Spleen (tissue), 7 donors: ENCODE results near the gene GOLGA1.

Experiments used
- CTCF ChIP-seq, 11 experiments: fragments of 200-600 bp in 7 of 11; fragments of 450-650 bp in 4 of 11; sonication (generic) in 4 of 11; IDR thresholded peaks in 8 of 11; conservative IDR thresholded peaks in 3 of 11; 1 replicate in 7 of 11; 2 replicates in 4 of 11; pipeline versions ENCODE4 v1.4.0 to v1.8.0; 2016 to 2021; ENCODE audit warnings: antibody characterized with exemption in 11 of 11, inconsistent platforms in 4 of 11, mild to moderate bottlenecking in 1 of 11
- POLR2A ChIP-seq, 3 donors: fragments of 450-650 bp; IDR thresholded peaks; one replicate each; pipeline ENCODE4 v1.5.1; 2017; ENCODE audit warnings: antibody characterized with exemption in 3 of 3, mild to moderate bottlenecking in 1 of 3
- POLR2AphosphoS5 ChIP-seq, 3 donors: sonication (generic); formaldehyde crosslinking; IDR thresholded peaks; one replicate each; pipeline ENCODE4 v1.5.1; 2017; ENCODE audit warnings: antibody characterized with exemption in 3 of 3
- donor health status: DM: no; HTN: no; CAD: no; lungs with moderate emphysema.
- donor health status: DM: no; HTN: no; CAD: no.
- donor health status: DM: no; HTN: no; CAD: no.

- no peak for TF ChIP-seq CTCF (IDR thresholded peaks at IDR 0.05 in 8 of 11, conservative IDR thresholded peaks at IDR 0.05 in 3 of 11)
- TF ChIP-seq POLR2A (IDR thresholded peaks at IDR 0.05) = no peak
- TF ChIP-seq POLR2AphosphoS5 (IDR thresholded peaks at IDR 0.05) = no peak
Observed at GRCh38 chr9:124964604-124965003, 23.7 kb upstream of the GOLGA1 start.
